ENCODE measurements around the gene TCP1.

Gene TCP1

DNA sequence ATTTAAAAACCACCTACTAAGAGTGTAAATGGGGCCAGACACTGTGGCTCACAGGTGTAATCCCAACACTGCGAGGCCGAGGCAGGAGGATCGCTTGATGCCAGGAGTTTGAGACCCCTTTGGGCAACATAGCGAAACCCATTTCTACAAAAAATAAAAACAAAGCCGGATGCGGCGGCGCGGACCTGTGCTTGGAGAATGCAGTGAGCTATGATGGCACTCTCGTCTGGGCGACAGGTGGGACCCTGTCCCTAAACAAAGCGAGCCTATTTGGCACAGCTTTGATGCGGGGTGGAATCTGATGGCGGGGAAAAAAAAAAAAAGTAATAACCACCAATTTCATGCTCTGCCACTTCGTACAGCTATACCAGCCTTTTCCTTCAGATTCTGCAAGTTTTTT is 1.1 kb downstream of the TCP1 start:
- POLR2A ChIA-PET = interaction anchor here (1.0 to 5.2 kb wide), 9 partner anchors 14 to 94 kb away, joined by 3 to 97 read pairs (median 3); partner anchors contain the start of genes ACAT2 and WTAP
- DNase-seq (ENCODE audit: extremely low spot score) = no peak
- TF ChIP-seq ZNF384 (IDR thresholded peaks at IDR 0.05) = no peak
- no peak for TF ChIP-seq CTBP1 (IDR thresholded peaks at IDR 0.05; ENCODE audit: borderline replicate concordance)
- no peak for TF ChIP-seq FOXM1 (IDR thresholded peaks at IDR 0.05; ENCODE audit: borderline replicate concordance)
- CTCF ChIA-PET = interaction anchor here (0.6 kb wide), 1 partner anchor 638 kb away, joined by 4 read pairs; no protein-coding TSS in a partner anchor

DNA sequence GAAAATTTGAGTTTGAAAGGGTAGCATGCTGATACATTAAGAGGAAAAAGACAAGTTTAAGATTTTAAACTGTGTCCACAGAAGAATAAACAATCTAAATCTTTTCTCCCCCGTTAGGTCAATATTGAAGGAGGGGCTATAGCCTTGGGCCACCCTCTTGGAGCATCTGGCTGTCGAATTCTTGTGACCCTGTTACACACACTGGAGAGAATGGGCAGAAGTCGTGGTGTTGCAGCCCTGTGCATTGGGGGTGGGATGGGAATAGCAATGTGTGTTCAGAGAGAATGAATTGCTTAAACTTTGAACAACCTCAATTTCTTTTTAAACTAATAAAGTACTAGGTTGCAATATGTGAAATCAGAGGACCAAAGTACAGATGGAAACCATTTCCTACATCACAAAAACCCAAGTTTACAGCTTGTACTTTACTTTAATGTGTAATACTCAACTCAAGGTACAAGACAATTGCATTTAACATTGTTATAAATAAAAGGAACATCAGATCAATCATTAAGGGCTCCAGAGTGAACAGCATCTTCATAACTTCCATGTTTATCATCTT is 10.8 kb downstream of the TCP1 start:
- TF ChIP-seq SP1 (IDR thresholded peaks at IDR 0.05) (no peak), FOXA1 (IDR thresholded peaks at IDR 0.05) (no peak), ARNT (IDR thresholded peaks at IDR 0.05) (no peak), SUZ12 (IDR thresholded peaks at IDR 0.05) (no peak), BHLHE40 (IDR thresholded peaks at IDR 0.05; ENCODE audit: borderline replicate concordance) (no peak), L3MBTL2 (conservative IDR thresholded peaks at IDR 0.05) (no peak), HDGF (IDR thresholded peaks at IDR 0.05; ENCODE audit: borderline replicate concordance) (no peak), CTBP1 (IDR thresholded peaks at IDR 0.05; ENCODE audit: borderline replicate concordance) (no peak), FOXK2 (IDR thresholded peaks at IDR 0.05) (no peak), FOXM1 (IDR thresholded peaks at IDR 0.05; ENCODE audit: borderline replicate concordance) (no peak), NFRKB (IDR thresholded peaks at IDR 0.05) (no peak), LEF1 (IDR thresholded peaks at IDR 0.05; ENCODE audit: borderline replicate concordance) (no peak), TARDBP (IDR thresholded peaks at IDR 0.05) (no peak), ZNF384 (IDR thresholded peaks at IDR 0.05) (no peak), ELF4 (IDR thresholded peaks at IDR 0.05) (no peak)
- TF ChIP-seq, protein P1, sequence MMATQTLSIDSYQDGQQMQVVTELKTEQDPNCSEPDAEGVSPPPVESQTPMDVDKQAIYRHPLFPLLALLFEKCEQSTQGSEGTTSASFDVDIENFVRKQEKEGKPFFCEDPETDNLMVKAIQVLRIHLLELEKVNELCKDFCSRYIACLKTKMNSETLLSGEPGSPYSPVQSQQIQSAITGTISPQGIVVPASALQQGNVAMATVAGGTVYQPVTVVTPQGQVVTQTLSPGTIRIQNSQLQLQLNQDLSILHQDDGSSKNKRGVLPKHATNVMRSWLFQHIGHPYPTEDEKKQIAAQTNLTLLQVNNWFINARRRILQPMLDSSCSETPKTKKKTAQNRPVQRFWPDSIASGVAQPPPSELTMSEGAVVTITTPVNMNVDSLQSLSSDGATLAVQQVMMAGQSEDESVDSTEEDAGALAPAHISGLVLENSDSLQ (IDR thresholded peaks at IDR 0.05) = no peak
- CTCF ChIA-PET = no interaction called here
- no peak for DNase-seq (ENCODE audit: extremely low spot score)
- POLR2A ChIA-PET = interaction anchor here (1.1 to 1.5 kb wide), 2 partner anchors 11 to 17 kb away, joined by 3 to 9 read pairs; partner anchors contain the start of genes ACAT2, MRPL18 and TCP1

DNA sequence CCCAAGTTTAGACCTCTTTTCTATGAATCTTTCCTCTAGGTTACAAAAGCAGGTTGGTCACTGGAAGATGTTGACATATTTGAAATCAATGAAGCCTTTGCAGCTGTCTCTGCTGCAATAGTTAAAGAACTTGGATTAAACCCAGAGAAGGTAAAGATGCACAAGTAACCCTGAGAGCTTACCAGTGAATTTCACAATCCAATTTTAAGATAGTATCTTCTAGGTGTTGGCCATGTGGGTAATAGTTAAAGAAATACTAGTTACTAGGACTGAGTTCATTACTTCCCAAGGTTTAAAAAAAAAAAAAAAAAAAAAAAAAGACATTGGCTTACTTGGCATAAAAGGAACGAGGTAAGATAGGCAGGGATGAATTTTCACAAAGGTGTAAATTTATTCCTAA is 11.3 kb downstream of the TCP1 start:
- no peak for DNase-seq (ENCODE audit: extremely low spot score)
- ChIA-PET CTCF (no interaction called here), POLR2A (interaction anchor here (0.7 to 1.5 kb wide), 3 partner anchors 11 to 12 kb away, joined by 5 to 9 read pairs (median 8); partner anchors contain the start of genes MRPL18 and TCP1)
- TF ChIP-seq FOXK2 (IDR thresholded peaks at IDR 0.05) (no peak), TARDBP (IDR thresholded peaks at IDR 0.05) (no peak), L3MBTL2 (conservative IDR thresholded peaks at IDR 0.05) (no peak), ZNF384 (IDR thresholded peaks at IDR 0.05) (no peak), LEF1 (IDR thresholded peaks at IDR 0.05; ENCODE audit: borderline replicate concordance) (no peak), SP1 (IDR thresholded peaks at IDR 0.05) (no peak), ELF4 (IDR thresholded peaks at IDR 0.05) (no peak), BHLHE40 (IDR thresholded peaks at IDR 0.05; ENCODE audit: borderline replicate concordance) (no peak), FOXM1 (IDR thresholded peaks at IDR 0.05; ENCODE audit: borderline replicate concordance) (no peak), CTBP1 (IDR thresholded peaks at IDR 0.05; ENCODE audit: borderline replicate concordance) (no peak), SUZ12 (IDR thresholded peaks at IDR 0.05) (no peak), HDGF (IDR thresholded peaks at IDR 0.05; ENCODE audit: borderline replicate concordance) (no peak), NFRKB (IDR thresholded peaks at IDR 0.05) (no peak), ARNT (IDR thresholded peaks at IDR 0.05) (no peak), FOXA1 (IDR thresholded peaks at IDR 0.05) (no peak)
- TF ChIP-seq, protein P1 (IDR thresholded peaks at IDR 0.05) = no peak

DNA sequence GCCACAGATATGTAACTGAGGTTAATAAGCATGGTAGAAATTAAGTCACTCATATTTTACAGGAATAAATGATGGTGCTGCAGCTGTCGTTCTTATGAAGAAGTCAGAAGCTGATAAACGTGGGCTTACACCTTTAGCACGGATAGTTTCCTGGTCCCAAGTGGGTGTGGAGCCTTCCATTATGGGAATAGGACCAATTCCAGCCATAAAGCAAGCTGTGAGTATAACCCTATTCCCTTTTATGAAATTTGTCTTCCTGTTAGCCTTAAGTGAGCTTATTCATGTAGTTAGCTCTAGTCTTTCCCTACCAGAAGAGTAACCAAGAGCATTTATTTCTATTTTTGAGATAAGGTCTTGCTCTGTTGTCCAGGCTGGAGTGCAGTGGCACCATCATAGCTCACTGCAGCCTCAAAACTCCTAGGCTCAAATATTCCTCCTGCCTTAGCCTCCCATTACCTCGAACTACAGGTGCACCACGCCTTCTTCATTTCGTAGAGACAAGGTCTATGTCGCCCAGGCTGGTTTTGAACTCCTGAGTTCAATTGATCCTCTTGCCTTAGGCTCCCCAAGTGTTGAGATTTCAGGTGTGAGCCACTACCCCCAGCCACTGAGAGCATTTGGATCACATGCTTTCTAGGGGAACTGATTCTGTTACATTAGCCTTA is 12.0 kb downstream of the TCP1 start:
- no peak for DNase-seq (ENCODE audit: extremely low spot score)
- CTCF ChIA-PET = no interaction called here
- TF ChIP-seq SP1 (IDR thresholded peaks at IDR 0.05) = no peak
- no peak for TF ChIP-seq HDGF (IDR thresholded peaks at IDR 0.05; ENCODE audit: borderline replicate concordance)
- TF ChIP-seq ELF4 (IDR thresholded peaks at IDR 0.05) = no peak
- TF ChIP-seq BHLHE40 (IDR thresholded peaks at IDR 0.05; ENCODE audit: borderline replicate concordance) = no peak
- TF ChIP-seq L3MBTL2 (conservative IDR thresholded peaks at IDR 0.05) = no peak
- POLR2A ChIA-PET = interaction anchor here (0.7 to 1.2 kb wide), 3 partner anchors 11 to 15 kb away, joined by 3 to 8 read pairs (median 5); partner anchors contain the start of genes ACAT2, MRPL18 and TCP1

DNA sequence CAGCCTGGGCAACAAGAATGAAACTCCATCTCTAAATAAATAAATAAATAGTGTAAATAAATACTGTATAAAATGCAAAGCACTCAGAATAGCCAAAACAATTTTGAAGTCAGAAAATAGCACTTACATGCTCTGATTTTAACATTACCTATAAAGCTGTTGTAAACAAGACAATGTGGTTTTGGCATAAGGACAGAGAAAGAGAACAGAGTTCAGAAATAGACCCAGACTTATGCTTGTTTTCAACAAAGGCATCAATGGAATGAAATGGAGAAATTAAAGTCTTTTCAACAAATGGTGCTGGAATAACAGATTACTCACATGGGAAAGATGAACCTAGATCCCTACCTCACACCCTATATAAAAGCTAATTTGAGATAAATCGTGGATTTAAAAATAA is 17.2 kb downstream of the TCP1 start:
- no peak for DNase-seq (ENCODE audit: extremely low spot score)
- POLR2A ChIA-PET = interaction anchor here (1.1 to 1.5 kb wide), 2 partner anchors 10 to 17 kb away, joined by 3 read pairs; partner anchors contain the start of genes ACAT2 and TCP1
- TF ChIP-seq L3MBTL2 (conservative IDR thresholded peaks at IDR 0.05) (no peak), ARNT (IDR thresholded peaks at IDR 0.05) (no peak), ZNF384 (IDR thresholded peaks at IDR 0.05) (no peak), FOXA1 (IDR thresholded peaks at IDR 0.05) (no peak), TARDBP (IDR thresholded peaks at IDR 0.05) (no peak), FOXK2 (IDR thresholded peaks at IDR 0.05) (no peak), CTBP1 (IDR thresholded peaks at IDR 0.05; ENCODE audit: borderline replicate concordance) (no peak), NFRKB (IDR thresholded peaks at IDR 0.05) (no peak), SUZ12 (IDR thresholded peaks at IDR 0.05) (no peak)
- TF ChIP-seq, protein P1 (IDR thresholded peaks at IDR 0.05) = no peak
- CTCF ChIA-PET = no interaction called here

DNA sequence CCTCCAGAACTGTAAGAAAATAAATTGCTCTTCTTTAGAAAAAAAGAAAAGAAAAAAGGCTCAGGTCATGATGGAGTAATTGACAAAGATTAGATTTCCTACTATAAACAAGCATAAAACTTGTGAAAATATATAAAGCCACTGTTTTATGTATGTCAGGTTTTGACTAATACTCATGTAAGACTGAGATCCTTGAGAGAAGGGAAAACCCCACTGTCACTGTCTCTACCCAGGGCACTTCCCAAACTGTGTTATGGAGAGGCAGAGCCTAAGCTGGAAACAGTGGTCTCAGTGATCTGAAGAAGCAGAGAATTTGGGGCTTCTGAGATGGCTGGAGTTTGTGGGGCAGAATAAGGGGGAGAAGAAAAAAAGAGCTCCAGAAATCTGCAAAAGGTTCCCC is 19.9 kb downstream of the TCP1 start:
- no peak for DNase-seq (ENCODE audit: extremely low spot score)
- ChIA-PET POLR2A (interaction anchor here (1.0 kb wide), 1 partner anchor 8 kb away, joined by 5 read pairs; the partner anchor contains the start of gene ACAT2), CTCF (no interaction called here)
- TF ChIP-seq ZNF384 (IDR thresholded peaks at IDR 0.05) (no peak), TARDBP (IDR thresholded peaks at IDR 0.05) (no peak), FOXA1 (IDR thresholded peaks at IDR 0.05) (no peak), LEF1 (IDR thresholded peaks at IDR 0.05; ENCODE audit: borderline replicate concordance) (no peak), ARNT (IDR thresholded peaks at IDR 0.05) (no peak), HDGF (IDR thresholded peaks at IDR 0.05; ENCODE audit: borderline replicate concordance) (no peak), SP1 (IDR thresholded peaks at IDR 0.05) (no peak), BHLHE40 (IDR thresholded peaks at IDR 0.05; ENCODE audit: borderline replicate concordance) (no peak), ELF4 (IDR thresholded peaks at IDR 0.05) (no peak), L3MBTL2 (conservative IDR thresholded peaks at IDR 0.05) (no peak), FOXM1 (IDR thresholded peaks at IDR 0.05; ENCODE audit: borderline replicate concordance) (no peak), CTBP1 (IDR thresholded peaks at IDR 0.05; ENCODE audit: borderline replicate concordance) (no peak), SUZ12 (IDR thresholded peaks at IDR 0.05) (no peak), FOXK2 (IDR thresholded peaks at IDR 0.05) (no peak), NFRKB (IDR thresholded peaks at IDR 0.05) (no peak)
- TF ChIP-seq, protein P1 (IDR thresholded peaks at IDR 0.05) = no peak

Measured in HEK293T (cell line).